GM06990 (cell line): ENCODE results near the gene ARMS2.

Experiments
- DNase-seq: peaks from one replicate; pipeline ENCODE4 v3.0.0-alpha.2; 2011; ENCODE audit not compliant: insufficient read length; ENCODE audit errors: extremely low read depth
- H3K27me3 ChIP-seq: replicated peaks from 2 replicates; pipeline ENCODE4 v1.6.0; 2011; ENCODE audit warnings: low read length; ENCODE audit not compliant: control insufficient read depth, insufficient read depth
- H3K36me3 ChIP-seq: 2 replicates; pipeline ENCODE4 v1.5.1; 2011; ENCODE audit warnings: low read length; ENCODE audit not compliant: control insufficient read depth, insufficient read depth
- H3K4me3 ChIP-seq: replicated peaks from 2 replicates; pipeline ENCODE4 v1.5.1; 2011; ENCODE audit warnings: low read depth, mild to moderate bottlenecking, control low read depth, low read length
- CTCF ChIP-seq: IDR thresholded peaks from 2 replicates; pipeline ENCODE4 v1.5.1; 2011; ENCODE audit warnings: low read length, control low read depth, mild to moderate bottlenecking, inconsistent platforms; ENCODE audit not compliant: insufficient read depth, poor library complexity, severe bottlenecking

Gene ARMS2

DNA sequence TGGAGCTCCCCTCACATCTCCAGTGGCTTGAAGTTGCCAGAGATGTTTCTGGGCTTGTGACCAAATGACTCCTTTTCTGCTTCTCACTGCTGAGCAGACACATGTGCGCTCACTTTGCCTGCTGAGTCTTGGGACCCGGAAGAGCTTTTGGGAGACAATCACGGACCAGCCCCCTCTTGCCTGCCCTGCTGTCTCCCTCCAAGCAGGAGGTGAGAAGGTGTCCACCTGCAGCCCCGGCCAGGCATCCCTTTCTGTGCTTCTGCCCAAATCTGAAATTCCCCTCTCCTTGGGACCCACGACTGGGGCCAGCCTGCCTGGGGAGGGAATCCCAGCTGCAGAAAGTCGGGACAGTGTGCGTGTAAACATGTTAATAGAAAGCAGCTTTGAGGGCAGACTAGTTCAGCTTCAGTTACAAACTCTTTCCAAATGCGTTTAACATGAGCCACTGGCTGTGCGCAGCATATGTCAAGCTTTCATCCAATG, 38.6 kb downstream of the ARMS2 start:
- TF ChIP-seq CTCF: no peak
- Histone ChIP-seq H3K36me3 (no peaks in the 10 kb centered on the region), H3K27me3 (no peaks in the 10 kb centered on the region; the same call in 1 of the 2 replicates), H3K4me3 (no peak overlapping the region)
- DNase-seq: no peak

DNA sequence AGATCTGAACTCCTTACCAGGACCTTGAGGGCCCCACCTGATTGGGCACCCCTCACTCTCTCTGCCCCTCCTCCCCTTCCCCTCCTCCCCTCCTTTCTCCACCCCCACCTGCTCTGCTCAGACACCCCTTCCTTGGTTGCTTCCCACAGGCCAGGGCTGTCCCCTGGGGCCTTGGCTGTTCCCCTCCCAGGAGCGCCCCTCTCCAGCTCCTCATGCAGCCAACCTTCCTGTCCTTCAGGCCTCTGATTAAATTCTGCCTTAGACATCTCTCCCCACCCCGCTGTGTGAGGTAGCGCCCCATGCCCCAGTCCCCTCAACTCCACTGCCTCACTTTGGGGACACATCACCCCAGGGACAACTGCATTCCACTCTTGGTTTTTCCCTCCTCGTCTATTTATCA, 39.3 kb downstream of the ARMS2 start:
- no peak for TF ChIP-seq CTCF

GRCh38 chr10:122494173-122494820, 39.8 kb downstream of the ARMS2 start:
- Histone ChIP-seq H3K36me3 (no peaks in the 10 kb centered on the region), H3K27me3 (no peaks in the 10 kb centered on the region; the same call in 1 of the 2 replicates), H3K4me3 (no peak overlapping the region)
- no peak for TF ChIP-seq CTCF
- no peak for DNase-seq

More for the DNA sequence above, 39.3 kb downstream of the ARMS2 start:
- Histone ChIP-seq H3K4me3 (no peak overlapping the region), H3K27me3 (no peaks in the 10 kb centered on the region; the same call in 1 of the 2 replicates), H3K36me3 (no peaks in the 10 kb centered on the region)
- no peak for DNase-seq

DNA sequence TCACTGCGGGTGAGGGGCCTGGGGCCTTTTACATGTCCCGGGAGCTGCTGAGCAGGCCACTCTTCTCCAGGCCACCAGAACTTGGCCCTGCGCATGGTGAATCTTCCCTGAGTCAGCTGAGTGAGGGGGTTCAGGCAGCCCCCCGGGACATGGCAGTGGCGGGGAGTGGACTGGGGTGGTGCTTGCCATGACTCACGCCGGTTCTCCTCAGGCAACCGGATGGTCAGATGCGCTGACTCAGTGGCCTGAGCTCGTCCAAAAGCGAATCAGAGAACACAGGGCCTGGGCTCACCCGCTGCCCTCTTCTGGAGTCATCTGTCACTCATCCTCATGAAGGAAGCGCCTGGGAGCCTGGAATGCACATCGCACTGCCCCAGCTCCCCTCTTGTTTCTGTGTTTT, 40.4 kb downstream of the ARMS2 start:
- TF ChIP-seq CTCF: no peak
- Histone ChIP-seq H3K36me3 (no peaks in the 10 kb centered on the region), H3K27me3 (no peaks in the 10 kb centered on the region; the same call in 1 of the 2 replicates), H3K4me3 (no peak overlapping the region)
- no peak for DNase-seq

DNA sequence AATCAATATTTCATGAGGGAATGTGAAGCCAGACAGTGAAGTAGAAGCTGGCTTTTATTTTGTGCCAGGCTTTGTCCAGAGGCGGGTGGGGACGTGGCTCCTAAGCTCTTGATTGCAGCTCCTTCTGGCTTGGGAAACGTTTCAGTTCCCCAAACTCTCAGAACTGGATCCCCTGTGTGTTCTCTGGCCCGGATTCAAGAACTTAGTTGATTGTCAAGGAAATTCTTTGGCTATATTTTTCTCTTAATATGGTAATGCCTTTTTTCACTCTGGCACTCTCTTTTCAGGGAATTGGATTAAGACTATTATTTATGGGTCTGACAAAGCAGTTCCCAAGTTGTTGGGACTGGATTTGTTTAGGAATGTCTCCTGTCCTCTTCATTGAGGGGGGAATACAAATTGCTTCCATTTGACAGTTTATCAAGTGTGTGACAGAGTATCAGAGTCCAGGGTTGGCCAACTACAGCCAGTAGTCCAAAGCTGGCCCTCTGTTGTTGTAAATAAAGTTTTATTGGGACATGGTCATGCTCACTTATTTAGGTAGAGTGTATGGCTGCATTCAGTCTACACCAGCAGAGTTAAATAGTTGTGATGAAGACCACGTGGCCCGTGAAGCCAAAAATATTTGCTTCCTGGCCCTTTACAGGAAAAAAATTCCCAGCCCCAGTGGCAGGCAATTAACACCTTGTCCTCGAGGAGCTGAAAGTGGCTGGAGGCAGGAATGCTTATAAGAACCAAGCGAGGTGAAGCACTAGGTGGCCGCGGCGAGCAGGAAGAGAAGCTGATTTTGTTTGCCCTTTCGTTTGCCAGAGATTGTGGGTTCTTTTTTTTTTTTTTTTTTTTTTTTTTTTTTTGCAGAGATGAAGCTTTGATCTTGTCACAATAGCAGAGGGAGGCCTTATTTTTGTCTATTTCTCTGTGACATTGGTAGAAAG, 41.2 kb downstream of the ARMS2 start:
- DNase-seq: no peak
- no peak for TF ChIP-seq CTCF

More for the DNA sequence above, 41.2 kb downstream of the ARMS2 start:
- Histone ChIP-seq H3K27me3 (no peaks in the 10 kb centered on the region; the same call in 1 of the 2 replicates), H3K36me3 (no peaks in the 10 kb centered on the region), H3K4me3 (no peak overlapping the region)
